HG02678 (cell line): ENCODE results near the gene YJU2.
A peak's percentile ranks its signal among the peaks of the same experiment; 100 is the strongest.
"Not testable (repeated sequence)": the region's sequence is repeated elsewhere in the genome, so short reads cannot be mapped to it uniquely, and the experiment has no call there.

ENCODE experiments used
- ATAC-seq: cut with Tn5 transposase; IDR thresholded peaks from one replicate; pipeline ENCODE4 v1.9.1; 2021; ENCODE audit warnings: mild to moderate bottlenecking, moderate library complexity; ENCODE audit not compliant: unreplicated experiment

YJU2 gene

DNA sequence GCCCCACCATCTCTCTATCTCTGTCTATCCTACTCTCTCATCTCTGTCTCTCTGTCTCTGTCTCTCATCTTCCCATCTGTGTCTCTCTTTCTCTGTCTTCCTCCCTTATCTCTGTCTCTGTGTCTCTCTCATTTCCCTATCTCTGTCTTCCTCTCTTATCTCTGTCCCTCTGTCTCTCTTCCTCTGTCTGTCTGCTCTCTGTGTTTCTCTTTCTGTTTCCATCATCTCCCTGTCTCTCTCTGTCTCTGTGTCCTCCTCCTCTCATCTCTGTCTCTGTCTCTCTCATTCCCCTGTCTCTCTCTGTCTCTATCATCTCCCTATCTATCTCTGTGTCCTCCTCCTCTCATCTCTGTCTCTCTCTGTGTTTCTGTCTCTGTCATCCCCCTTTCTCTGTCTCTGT lies 19.1 kb upstream of the YJU2 start:
- ATAC-seq = no peak

DNA sequence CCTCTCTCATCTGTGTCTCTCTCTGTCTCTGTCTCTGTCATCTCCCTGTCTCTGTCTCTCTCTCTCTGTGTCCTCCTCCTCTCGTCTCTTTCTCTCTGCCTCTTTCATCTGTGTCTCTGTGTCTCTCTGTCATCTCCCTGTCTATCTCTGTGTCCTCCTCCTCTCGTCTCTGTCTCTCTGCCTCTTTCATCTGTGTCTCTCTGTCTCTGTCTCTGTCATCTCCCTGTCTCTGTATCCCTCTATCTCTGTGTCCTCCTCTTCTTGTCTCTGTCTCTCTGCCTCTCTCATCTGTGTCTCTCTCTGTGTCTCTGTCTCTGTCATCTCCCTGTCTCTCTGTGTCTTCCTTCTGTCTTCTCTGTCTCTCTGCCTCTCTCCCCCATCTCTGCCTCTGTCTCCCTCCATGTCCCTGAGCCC lies 18.1 kb upstream of the YJU2 start:
- ATAC-seq = no peak

DNA sequence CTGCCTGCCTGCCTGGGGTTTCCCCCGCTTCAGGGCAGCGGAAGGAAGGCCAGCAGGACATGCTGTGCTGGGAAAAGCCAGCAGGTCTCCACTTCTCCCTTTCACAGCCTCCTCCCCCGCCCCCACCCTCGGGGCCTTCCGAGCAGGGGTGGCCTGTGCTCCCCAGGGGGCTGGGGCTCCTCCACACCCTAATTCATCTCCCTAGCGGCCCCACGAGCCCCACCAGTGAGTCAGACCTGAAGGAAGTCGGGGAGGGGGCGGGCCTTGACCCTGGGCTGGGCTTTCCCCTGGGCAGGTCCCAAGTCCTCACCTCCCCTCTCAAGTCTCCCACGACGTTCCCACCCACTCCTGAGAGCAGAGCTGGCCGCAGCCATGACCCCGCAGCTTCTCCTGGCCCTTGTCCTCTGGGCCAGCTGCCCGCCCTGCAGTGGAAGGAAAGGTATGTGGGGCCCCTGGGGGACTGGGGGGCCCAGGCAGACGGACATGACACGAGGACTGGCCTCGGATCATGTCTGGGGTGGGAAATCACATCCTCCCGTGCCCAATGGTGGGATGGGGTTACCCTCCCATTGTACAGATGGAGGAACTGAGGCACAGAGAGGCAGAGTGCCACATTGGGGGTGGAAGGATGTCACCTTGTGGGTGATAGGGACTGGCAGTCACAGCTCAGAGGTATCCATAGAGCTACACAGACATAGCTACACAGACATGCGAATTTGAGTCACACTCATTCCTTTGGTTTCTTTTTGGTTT lies 17.5 kb upstream of the YJU2 start, which contains the start of gene EBI3:
Gene EBI3, plus strand, starts transcription at position 345 of the 753 bp plus-strand sequence. Its CDS starts 28 bp downstream, at position 373.
- peak; percentile 55 for ATAC-seq

DNA sequence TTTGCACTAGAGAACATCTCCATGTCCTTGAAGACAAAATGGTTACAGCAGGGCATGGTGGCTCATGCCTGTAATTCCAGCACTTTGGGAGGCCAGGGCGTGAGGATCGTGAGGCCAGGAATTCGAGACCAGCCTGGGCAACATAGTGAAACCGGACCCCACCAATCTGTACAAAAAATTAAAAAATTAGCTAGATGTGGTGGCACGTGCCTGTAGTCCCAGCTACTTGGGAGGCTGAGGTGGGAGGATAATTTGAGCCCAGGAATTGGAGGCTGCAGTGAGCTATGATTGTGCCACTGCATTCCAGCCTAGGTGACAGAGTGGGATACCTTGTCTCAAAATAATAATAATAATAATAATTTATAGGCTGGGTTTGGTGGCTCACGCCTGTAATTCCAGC lies 16.6 kb upstream of the YJU2 start:
- not testable (repeated sequence) for ATAC-seq

DNA sequence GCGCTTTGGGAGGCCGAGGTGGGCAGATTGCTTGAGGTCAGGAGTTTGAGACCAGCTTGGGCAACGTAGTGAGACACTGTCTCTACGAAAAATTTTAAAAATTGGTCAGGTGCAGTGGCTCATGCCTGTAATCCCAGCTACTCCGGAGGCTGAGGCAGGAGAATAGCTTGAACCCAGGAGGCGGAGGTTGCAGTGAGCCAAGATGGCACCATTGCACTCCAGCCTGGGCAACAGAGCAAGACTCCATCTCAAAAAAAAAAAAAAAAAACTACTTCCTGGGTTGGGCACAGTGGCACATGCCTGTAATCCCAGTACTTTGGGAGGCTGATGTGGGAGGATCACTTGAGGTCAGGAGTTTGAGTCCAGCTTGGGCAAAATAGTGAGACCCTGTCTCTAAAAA lies 15.4 kb upstream of the YJU2 start:
- not testable (repeated sequence) for ATAC-seq

DNA sequence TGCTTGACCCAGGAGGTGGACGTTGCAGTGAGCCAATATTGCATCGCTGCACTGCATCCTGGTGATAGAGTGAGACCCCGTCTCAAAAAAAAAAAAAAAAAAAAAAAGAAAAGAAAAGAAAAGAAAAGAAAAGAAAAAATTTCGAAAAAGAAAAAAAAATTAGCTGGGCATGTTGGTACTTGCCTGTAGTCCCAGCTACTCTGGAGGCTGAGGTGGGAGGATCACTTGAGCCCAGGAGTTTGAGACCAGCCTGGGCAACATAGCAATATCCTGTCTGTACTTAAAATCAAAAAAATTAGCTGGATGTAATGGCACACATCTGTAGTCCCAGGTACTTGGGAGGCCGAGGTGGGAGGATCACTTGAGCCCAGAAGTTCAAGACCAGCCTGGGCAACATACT lies 14.7 kb upstream of the YJU2 start:
- ATAC-seq = not testable (repeated sequence)

DNA sequence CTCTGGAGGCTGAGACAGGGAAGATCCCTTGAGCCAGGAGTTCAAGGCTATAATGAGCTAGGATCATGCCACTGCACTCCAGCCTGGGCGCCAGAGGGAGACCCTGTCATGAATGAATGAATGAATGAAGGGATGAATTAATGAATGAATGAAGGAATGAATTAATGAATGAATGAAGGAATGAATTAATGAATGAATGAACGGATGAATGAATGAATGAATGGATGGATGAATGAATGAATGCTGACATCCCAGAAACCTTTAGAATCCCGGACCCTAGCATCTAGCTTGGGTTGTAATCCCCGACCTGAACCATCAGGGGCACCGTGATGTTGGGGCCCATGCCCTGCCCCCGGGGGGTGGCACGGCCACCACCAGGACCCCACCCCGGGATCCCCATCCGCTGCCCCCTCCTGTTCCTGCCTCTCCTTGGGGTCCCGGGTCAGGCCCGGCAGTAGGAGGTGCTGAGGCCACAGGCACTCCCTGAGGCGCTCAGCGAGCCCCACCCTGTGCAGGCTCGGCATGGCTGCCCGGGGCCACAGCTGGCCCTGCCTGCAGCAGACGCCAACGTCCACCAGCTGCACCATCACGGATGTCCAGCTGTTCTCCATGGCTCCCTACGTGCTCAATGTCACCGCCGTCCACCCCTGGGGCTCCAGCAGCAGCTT lies 14.1 kb upstream of the YJU2 start:
- no peak for ATAC-seq

DNA sequence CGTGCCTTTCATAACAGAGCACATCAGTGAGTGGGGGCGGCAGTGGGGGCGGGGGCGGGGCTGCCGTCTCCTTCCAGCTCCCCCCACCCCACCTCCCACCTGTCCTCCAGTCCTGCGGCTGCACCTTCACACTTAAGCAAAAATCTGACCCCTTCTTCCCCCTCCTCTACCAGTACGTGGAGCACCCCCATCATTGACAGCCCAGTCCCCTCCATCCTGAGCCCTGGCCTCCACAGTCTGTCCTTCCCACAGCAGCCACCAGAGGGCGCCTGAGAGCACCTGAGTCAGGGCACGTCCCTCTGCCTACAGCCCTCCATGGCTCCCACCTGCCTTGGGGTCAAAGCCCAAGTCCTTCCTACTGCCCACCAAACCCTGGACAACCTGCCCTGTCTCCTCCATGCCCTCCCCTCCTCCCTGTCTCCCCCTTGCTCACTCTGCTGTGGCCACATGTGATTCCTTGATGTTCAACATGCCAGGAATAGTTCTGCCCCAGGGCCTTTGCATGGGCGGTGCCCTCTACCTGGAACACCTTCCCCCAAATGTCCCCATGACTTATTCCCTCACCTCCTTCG lies 13.5 kb upstream of the YJU2 start:
- no peak for ATAC-seq

DNA sequence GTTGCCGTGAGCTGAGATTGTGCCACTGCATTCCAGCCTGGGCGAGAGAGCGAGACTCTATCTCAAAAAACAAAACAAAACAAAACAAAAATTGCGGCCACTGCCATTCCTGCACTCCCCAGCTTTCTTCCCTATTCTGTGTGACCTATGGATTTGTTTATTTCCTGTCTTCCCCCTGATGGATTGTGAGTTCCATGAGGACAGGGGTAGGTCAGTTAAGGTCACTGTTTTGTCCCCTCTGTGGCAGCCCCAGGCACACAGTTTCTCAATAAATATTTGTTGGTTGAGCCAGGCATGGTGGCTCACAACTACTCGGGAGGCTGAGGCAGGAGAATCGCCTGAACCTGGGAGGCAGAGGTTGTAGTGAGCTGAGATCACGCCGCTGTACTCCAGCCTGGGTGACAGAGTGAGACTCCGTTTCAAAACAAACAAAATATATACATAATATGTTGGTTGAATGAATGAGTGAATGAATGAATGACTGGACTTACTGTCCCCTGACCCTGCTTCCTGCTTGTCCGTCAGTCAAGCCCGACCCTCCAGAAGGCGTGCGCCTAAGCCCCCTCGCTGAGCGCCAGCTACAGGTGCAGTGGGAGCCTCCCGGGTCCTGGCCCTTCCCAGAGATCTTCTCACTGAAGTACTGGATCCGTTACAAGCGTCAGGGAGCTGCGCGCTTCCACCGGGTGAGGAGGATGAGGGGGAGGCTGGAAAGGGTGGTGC lies 12.6 kb upstream of the YJU2 start:
- no peak for ATAC-seq

DNA sequence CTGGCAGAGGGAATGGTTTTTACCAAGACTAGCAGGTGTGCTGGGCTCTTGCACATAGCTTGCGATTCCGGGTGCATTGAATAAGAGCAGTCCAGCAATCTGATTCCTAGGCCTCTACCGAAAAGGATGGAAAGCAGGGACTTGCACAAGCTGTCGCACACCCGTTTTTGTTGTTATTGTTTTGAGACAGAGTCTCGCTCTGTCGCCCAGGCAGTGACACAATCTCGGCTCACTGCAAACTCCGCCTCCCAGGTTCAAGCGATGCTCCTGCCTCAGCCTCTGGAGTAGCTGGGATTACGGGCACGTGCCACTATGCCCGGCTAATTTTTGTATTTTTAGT lies 12.0 kb upstream of the YJU2 start:
- no peak for ATAC-seq

DNA sequence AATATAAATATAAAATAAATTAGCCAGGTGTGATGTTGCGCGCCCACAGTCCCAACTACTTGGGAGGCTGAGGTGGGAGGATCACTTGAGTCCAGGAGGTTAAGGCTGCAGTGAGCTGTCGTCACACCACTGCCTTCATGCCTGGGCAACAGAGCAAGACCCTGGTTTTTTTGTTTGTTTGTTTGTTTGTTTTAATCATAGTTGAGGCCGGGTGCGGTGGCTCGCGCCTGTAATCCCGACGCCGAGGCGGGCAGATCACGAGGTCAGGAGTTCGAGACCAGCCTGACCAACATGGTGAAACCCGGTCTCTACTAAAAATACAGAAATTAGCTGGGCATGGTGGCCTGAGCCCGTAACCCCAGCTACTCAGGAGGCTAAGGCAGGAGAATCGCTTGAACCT lies 9.4 kb upstream of the YJU2 start:
- not testable (repeated sequence) for ATAC-seq

DNA sequence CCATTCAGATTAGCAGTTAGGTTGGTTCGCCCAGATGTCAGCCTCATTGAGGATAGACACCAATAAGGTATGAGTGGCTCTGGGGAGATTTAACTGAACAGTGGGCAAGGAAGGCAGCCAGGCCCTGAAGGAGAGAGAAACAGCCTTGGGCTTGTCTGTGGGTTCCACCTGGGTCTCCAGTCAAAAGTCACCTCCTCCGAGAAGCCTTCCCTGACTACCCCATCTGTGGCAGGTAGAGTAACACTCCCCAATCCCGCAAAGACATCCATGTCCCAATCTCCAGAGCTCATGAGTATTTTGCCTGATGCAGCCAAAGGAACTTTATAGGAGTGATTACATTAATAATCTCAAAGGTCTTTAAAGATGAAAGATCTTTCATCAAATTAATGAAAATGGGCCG lies 8.0 kb upstream of the YJU2 start:
- ATAC-seq = no peak

DNA sequence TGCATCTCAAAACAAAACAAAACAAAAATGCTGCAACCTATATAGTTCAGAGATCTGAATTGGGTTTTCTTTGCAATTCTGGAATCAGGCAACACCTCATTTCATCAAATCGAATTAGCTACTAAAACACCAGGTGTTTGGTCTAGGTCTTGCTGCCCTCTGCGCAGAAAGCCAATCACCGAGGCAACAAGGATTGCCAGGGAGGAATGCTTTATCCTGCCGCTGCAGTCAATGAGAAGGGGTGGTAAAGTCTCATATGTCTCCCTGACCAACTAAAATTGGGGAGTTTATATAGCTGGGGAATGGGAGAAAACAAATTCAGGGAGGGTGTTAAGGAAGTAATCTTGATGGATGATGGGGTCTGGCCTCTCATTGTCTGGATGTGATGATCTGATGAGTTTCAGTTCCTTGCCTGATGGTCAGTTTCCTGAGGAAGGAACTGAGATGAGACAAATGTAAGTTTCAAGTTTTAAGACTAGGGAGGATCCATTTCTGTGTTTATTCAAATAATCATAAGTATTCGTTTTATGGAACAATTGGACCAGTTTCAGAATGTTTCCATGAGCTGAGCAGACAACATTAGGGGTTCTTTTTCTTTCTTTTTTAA lies 5.0 kb upstream of the YJU2 start:
- no peak for ATAC-seq

DNA sequence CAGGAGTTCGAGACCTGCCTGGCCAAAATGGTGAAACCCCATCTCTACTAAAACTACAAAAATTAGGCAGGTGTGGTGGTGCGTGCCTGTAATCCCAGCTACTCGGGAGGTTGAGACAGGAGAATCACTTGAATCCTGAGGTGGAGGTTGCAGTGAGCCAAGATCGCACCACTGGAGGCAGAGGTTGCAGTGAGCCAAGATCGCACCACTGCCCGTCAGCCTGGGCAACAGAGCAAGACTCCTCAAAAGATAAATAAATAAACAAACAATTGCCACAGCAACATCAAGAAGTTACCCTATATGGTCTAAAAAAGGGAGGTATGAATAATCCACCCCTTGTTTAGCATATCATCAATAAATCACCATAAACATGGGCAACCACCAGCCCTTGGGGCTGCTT lies 942 bp upstream of the YJU2 start:
- not testable (repeated sequence) for ATAC-seq

DNA sequence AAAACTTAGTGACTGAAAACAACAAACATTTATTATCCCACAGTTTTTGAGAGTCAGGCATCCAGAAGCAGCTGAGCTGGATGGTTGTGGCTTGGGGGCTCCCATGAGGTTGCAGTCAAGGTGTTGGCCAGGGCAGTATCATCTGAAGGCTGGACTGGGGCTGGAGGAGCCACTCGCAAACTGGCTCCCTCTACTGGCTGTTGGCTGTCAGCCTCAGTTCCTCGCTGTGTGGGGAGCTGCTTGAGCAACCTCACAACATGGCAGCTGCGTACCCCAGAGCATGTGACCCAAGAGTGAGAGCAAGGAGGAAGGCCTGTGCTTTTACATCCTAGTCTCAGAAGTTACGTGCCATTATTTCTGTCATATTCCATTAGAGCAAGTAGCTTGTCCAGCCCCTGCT lies 9.7 kb downstream of the YJU2 start:
- no peak for ATAC-seq

DNA sequence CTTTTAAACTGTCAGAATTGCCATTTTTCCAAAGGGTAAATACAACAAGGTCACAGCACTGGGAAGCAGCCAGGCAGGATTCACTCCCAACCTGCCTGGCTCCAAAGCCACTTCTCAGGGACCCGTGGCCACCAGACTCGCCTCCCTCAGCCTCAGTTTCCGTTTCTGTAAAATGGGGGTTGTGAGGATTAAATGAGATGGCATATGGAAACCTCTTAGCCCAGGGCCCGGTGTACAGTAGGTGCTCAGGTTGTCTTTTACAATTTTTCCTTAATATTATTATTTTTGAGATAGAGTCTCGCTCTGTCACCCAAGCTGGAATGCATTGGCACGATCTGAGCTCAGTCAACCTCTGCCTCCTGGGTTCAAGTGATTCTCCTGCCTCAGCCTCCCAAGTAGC lies 10.1 kb downstream of the YJU2 start:
- no peak for ATAC-seq

DNA sequence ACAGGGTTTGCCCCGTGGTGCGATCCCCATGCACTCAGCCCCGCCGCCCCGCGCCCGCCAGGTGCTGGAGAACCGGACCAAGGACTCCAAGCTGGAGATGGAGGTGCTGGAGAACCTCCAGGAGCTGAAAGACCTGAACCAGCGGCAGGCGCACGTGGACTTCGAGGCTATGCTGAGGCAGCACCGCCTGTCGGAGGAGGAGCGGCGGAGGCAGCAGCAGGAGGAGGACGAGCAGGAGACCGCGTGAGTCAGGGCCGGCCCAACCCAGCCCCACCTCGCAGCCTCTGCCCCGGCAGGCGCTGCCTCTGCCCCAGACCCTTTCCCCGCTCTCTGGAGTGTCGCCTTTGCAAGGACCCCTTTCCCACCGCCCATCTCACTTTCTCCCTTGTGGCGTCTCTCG lies 11.3 kb downstream of the YJU2 start:
- no peak for ATAC-seq

DNA sequence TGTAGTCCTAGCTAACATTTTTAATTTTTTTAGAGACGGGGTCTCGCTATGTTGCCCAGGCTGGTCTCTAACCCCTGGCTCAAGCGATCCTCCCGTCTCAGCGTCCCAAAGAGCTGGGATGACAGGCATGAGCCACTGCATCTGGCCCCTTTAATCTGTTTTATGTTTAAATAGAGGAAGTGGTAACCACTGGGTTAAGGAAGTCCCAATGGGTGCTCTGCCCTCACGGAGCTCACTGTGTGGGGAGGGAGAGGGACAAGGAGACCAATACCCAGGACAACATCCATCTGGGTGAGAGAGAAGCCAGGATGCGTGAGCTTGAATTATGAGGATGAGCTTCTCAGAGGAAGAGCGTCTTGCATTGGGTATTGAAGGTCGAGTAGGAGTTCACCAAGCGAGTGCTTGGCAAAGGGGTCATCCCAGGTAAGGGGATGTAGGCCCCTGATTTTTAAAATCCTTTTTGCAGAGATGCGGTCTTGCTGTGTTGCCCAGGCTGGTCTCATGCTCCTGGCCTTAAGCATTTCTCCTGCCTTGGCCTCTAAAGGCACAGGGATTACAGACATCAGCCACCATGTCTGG lies 13.8 kb downstream of the YJU2 start:
- no peak for ATAC-seq

DNA sequence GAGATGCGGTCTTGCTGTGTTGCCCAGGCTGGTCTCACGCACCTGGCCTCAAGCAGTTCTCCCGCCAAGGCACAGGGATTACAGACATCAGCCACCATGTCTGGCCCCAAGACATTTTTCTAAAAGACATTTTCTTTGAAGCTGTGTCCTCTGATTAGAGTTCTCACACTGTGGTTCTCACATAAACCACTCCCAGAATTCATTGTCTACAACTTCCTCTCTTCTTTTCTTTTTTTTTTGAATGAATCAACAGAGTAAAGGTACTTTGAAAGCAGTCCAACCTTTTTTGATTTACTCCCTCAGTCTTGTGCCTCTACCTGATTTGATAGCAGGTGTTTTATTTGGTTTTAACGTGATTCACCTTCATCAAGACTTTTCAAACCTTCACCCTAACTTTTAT lies 17.9 kb downstream of the YJU2 start:
- ATAC-seq = no peak

DNA sequence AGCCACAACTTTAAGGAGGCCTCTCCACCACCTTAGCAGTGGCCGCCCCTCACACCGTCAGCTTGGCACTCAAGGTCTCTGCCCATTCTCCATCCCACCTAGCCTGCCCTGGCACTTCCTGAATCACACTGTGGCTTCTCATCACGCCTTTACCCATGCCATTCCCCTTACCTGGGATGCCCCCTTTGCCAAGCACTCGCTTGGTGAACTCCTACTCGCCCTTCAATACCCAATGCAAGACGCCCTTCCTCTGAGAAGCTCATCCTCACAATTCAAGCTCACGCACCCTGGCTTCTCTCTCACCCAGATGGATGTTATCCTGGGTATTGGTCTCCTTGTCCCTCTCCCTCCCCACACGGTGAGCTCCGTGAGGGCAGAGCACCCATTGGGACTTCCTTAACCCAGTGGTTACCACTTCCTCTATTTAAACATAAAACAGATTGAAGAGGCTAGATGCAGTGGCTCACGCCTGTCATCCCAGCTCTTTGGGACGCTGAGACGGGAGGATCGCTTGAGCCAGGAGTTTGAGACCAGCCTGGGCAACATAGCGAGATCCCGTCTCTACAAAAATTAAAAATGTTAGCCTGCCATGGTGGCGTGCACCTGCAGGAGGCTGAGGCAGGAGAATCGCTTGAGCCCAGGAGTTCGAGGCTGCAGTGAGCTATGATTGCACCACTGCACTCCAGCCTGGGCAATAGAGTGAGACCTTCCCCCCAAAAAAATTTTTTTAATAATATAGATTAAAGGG lies 19.5 kb downstream of the YJU2 start:
- no peak for ATAC-seq
